Endothelial cell (in vitro differentiated cells): ENCODE data around the gene FAM3C. TPM values are rescaled to one million over a fixed set of nuclear protein-coding genes. Genes with fewer than 3 reads are reported as not detected.

Source experiments
- DNase-seq: peaks from one replicate; pipeline ENCODE4 v3.0.0; 2021; ENCODE audit warnings: low spot score
- H3K27ac Mint-ChIP-seq: one replicate; pipeline ENCODE4 v1.8.0; 2021; ENCODE audit warnings: mixed read lengths, inconsistent platforms; ENCODE audit not compliant: unreplicated experiment
- H3K27me3 Mint-ChIP-seq: one replicate; pipeline ENCODE4 v1.8.0; 2021; ENCODE audit warnings: mild to moderate bottlenecking, moderate library complexity, mixed read lengths, inconsistent platforms; ENCODE audit not compliant: unreplicated experiment
- H3K36me3 Mint-ChIP-seq: one replicate; pipeline ENCODE4 v1.8.0; 2021; ENCODE audit warnings: mild to moderate bottlenecking, low read depth, mixed read lengths, inconsistent platforms; ENCODE audit not compliant: unreplicated experiment
- H3K4me1 Mint-ChIP-seq: one replicate; pipeline ENCODE4 v1.8.0; 2021; ENCODE audit warnings: mild to moderate bottlenecking, mixed read lengths, inconsistent platforms; ENCODE audit not compliant: unreplicated experiment
- H3K4me3 Mint-ChIP-seq: one replicate; pipeline ENCODE4 v1.8.0; 2021; ENCODE audit warnings: mild to moderate bottlenecking, mixed read lengths, inconsistent platforms; ENCODE audit not compliant: unreplicated experiment
- H3K9me3 Mint-ChIP-seq: one replicate; pipeline ENCODE4 v1.8.0; 2021; ENCODE audit warnings: mixed read lengths, inconsistent platforms; ENCODE audit not compliant: unreplicated experiment
- CTCF ChIP-seq: fragments of 200-600 bp; sonication (generic); IDR thresholded peaks from one replicate; pipeline ENCODE4 v1.5.0; 2021; ENCODE audit warnings: antibody characterized with exemption; ENCODE audit not compliant: unreplicated experiment
- total RNA-seq: library from RNA; stranded (reverse); fragmentation: NEBNext Ultra II Directional; extraction: Animal tissue kit (Norgen Biotek cat#: 25700); gene quantifications from one replicate; pipeline ENCODE4 v1.2.1, GENCODE V29; 2021; ENCODE audit not compliant: unreplicated experiment

FAM3C gene
- total RNA-seq, 1 donor from 2014 or later, result 50.9 TPM

GRCh38 chr7:121303422-121304101, 92.5 kb downstream of the FAM3C start:
- Mint-ChIP-seq H3K4me1 (peaks cover 11% of the 10 kb centered on the region), H3K27me3 (no peaks in the 10 kb centered on the region), H3K27ac (no peak overlapping the region), H3K4me3 (no peak overlapping the region), H3K9me3 (no peaks in the 10 kb centered on the region), H3K36me3 (no peaks in the 10 kb centered on the region)
- TF ChIP-seq CTCF, result no peak
- no peak for DNase-seq

- H3K9me3 Mint-ChIP-seq, result no peaks in the 10 kb centered on the region
- no peaks in the 10 kb centered on the region for H3K27me3 Mint-ChIP-seq
- no peak for TF ChIP-seq CTCF
- DNase-seq, result no peak
- no peak overlapping the region for H3K4me3 Mint-ChIP-seq
- peaks cover 8% of the 10 kb centered on the region for H3K4me1 Mint-ChIP-seq
- H3K27ac Mint-ChIP-seq, result no peak overlapping the region
- H3K36me3 Mint-ChIP-seq, result no peaks in the 10 kb centered on the region
Measured at GRCh38 chr7:121302214-121302745, 93.8 kb downstream of the FAM3C start.

GRCh38 chr7:121301446-121302213, 94.5 kb downstream of the FAM3C start:
- Mint-ChIP-seq H3K27ac (no peak overlapping the region), H3K4me1 (peaks cover 3% of the 10 kb centered on the region), H3K9me3 (no peaks in the 10 kb centered on the region), H3K4me3 (no peak overlapping the region), H3K27me3 (no peaks in the 10 kb centered on the region), H3K36me3 (no peaks in the 10 kb centered on the region)
- TF ChIP-seq CTCF, result no peak
- no peak for DNase-seq

GRCh38 chr7:121300685-121301420, 95.3 kb downstream of the FAM3C start:
- TF ChIP-seq CTCF, result no peak
- H3K36me3 Mint-ChIP-seq, result no peaks in the 10 kb centered on the region
- no peak overlapping the region for H3K4me3 Mint-ChIP-seq
- no peaks in the 10 kb centered on the region for H3K27me3 Mint-ChIP-seq
- no peak for DNase-seq
- H3K4me1 Mint-ChIP-seq, result no peaks in the 10 kb centered on the region
- H3K27ac Mint-ChIP-seq, result no peak overlapping the region
- no peaks in the 10 kb centered on the region for H3K9me3 Mint-ChIP-seq

Other genes starting within 250 kb of the FAM3C start
- gene WNT16, start 67.3 kb downstream of the FAM3C start, total RNA-seq, result not detected